HG02588 (cell line): ENCODE data around the gene SLC36A4.
A peak's percentile ranks its signal among the peaks of the same experiment; 100 is the strongest.
"Not testable (repeated sequence)": the region's sequence is repeated elsewhere in the genome, so short reads cannot be mapped to it uniquely, and the experiment has no call there.

ENCODE experiments used
- ATAC-seq: cut with Tn5 transposase; IDR thresholded peaks from one replicate; pipeline ENCODE4 v1.9.1; 2021; ENCODE audit warnings: mild to moderate bottlenecking, moderate library complexity; ENCODE audit not compliant: unreplicated experiment

SLC36A4 gene

GRCh38 chr11:93194673-93195291, 3.0 kb downstream of the SLC36A4 start:
- no peak for ATAC-seq

- ATAC-seq: no peak
These were observed 4.1 kb downstream of the SLC36A4 start for GRCh38 chr11:93193731-93194130.

- ATAC-seq: no peak
These were observed 5.6 kb downstream of the SLC36A4 start for GRCh38 chr11:93192163-93192562.

GRCh38 chr11:93189462-93189861, 8.3 kb downstream of the SLC36A4 start:
- ATAC-seq: no peak

- ATAC-seq: no peak
These were observed 9.1 kb downstream of the SLC36A4 start for GRCh38 chr11:93188726-93189125.

GRCh38 chr11:93187290-93187689, 10.5 kb downstream of the SLC36A4 start:
- no peak for ATAC-seq

GRCh38 chr11:93177891-93178290, 19.9 kb downstream of the SLC36A4 start:
- ATAC-seq: not testable (repeated sequence)

GRCh38 chr11:93169950-93170561, 27.7 kb downstream of the SLC36A4 start:
- no peak for ATAC-seq

GRCh38 chr11:93169143-93169542, 28.6 kb downstream of the SLC36A4 start:
- no peak for ATAC-seq

GRCh38 chr11:93166862-93167261, 30.9 kb downstream of the SLC36A4 start:
- ATAC-seq: peak; percentile 57

- no peak for ATAC-seq
These were observed 31.6 kb downstream of the SLC36A4 start for GRCh38 chr11:93166194-93166593.

- no peak for ATAC-seq
These were observed 37.0 kb downstream of the SLC36A4 start for GRCh38 chr11:93160808-93161207.

GRCh38 chr11:93160156-93160555, 37.6 kb downstream of the SLC36A4 start:
- ATAC-seq: no peak

GRCh38 chr11:93159721-93160120, 38.1 kb downstream of the SLC36A4 start:
- no peak for ATAC-seq

GRCh38 chr11:93155738-93156137, 42.1 kb downstream of the SLC36A4 start:
- ATAC-seq: no peak

- no peak for ATAC-seq
These were observed 52.3 kb downstream of the SLC36A4 start for GRCh38 chr11:93145390-93145915.

- no peak for ATAC-seq
These were observed 54.0 kb downstream of the SLC36A4 start for GRCh38 chr11:93143800-93144199.

- ATAC-seq: no peak
These were observed 54.6 kb downstream of the SLC36A4 start for GRCh38 chr11:93143186-93143585.

- ATAC-seq: no peak
These were observed 64.2 kb downstream of the SLC36A4 start for GRCh38 chr11:93133488-93134109.

GRCh38 chr11:93132836-93133235, 65.0 kb downstream of the SLC36A4 start:
- ATAC-seq: no peak

GRCh38 chr11:93131709-93132108, 66.1 kb downstream of the SLC36A4 start:
- ATAC-seq: no peak

GRCh38 chr11:93128574-93128973, 69.2 kb downstream of the SLC36A4 start:
- no peak for ATAC-seq
